ENCODE measurements around the gene MCF2L2.

GRCh38 chr3:183439515-183439914, 11.1 kb upstream of the MCF2L2 start:
- no peak for TF ChIP-seq CTCF (IDR thresholded peaks at IDR 0.05)
- no peak for TF ChIP-seq POLR2A (IDR thresholded peaks at IDR 0.05)
